ENCODE measurements around the gene AUTS2. TPM values are rescaled to one million over a fixed set of nuclear protein-coding genes. Genes with fewer than 3 reads are reported as not detected.

The AUTS2 gene
- total and polyA plus RNA-seq, 10 of the 15 experiments (the other 5 are each of a cell fraction or from before 2014, with no cell fraction given): 6.4 to 55.6 (median 21.6) TPM

DNA sequence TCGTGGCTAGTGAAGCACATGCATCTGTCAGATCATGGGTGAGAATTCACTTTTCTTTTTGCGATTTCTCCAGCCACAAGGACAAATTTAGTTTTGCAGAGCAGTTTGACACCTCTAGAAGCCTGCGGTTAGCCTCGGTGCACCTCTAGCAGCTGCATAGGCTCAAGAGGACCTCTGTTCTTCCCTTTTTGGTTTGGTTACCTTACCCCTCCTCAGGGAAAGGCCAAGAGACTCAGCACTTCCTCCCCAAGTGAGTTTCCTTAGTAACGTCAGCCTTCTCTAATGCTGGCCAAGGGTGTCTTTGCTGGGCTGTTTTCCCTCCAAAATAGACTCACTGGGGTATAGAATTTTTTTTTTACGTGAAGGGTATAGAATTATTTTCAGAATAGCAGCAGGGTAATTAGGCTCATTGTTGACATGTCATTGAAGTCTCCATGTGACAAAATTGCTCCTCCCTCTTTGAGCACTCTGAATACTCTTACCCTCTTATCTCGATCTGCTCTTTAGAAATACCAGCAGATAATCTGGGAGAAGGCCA, 97.8 kb downstream of the AUTS2 start (continued):
- TF ChIP-seq, protein P1, sequence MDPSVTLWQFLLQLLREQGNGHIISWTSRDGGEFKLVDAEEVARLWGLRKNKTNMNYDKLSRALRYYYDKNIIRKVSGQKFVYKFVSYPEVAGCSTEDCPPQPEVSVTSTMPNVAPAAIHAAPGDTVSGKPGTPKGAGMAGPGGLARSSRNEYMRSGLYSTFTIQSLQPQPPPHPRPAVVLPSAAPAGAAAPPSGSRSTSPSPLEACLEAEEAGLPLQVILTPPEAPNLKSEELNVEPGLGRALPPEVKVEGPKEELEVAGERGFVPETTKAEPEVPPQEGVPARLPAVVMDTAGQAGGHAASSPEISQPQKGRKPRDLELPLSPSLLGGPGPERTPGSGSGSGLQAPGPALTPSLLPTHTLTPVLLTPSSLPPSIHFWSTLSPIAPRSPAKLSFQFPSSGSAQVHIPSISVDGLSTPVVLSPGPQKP (IDR thresholded peaks at IDR 0.05; ENCODE audit: low read depth, low read length): no peak
- TF ChIP-seq NFXL1 (IDR thresholded peaks at IDR 0.05; ENCODE audit: borderline replicate concordance) (no peak), KDM1A (IDR thresholded peaks at IDR 0.05; ENCODE audit: borderline replicate concordance) (no peak), NFYB (IDR thresholded peaks at IDR 0.05; ENCODE audit: insufficient read depth, low read depth, low read length) (no peak), POU2F2 (IDR thresholded peaks at IDR 0.05; ENCODE audit: borderline replicate concordance, low read depth, low read length) (peak; percentile 74; the same call in 1 of the 3 replicates), HDAC2 (IDR thresholded peaks at IDR 0.05) (no peak), CREM (IDR thresholded peaks at IDR 0.05; ENCODE audit: low read depth) (peak; percentile 68), BRCA1 (IDR thresholded peaks at IDR 0.05; ENCODE audit: low read depth, low read length) (no peak), SP1 (IDR thresholded peaks at IDR 0.05; ENCODE audit: low read depth, low read length) (peak; percentile 52), NFIC (IDR thresholded peaks at IDR 0.05; ENCODE audit: low read depth, low read length) (peak; percentile 92), RCOR1 (conservative IDR thresholded peaks at IDR 0.05; ENCODE audit: low read depth, low read length) (no peak), TCF12 (IDR thresholded peaks at IDR 0.05; ENCODE audit: low read depth, low read length) (peak; percentile 96), RBBP5 (conservative IDR thresholded peaks at IDR 0.05) (no peak)
- TF ChIP-seq, protein P2, sequence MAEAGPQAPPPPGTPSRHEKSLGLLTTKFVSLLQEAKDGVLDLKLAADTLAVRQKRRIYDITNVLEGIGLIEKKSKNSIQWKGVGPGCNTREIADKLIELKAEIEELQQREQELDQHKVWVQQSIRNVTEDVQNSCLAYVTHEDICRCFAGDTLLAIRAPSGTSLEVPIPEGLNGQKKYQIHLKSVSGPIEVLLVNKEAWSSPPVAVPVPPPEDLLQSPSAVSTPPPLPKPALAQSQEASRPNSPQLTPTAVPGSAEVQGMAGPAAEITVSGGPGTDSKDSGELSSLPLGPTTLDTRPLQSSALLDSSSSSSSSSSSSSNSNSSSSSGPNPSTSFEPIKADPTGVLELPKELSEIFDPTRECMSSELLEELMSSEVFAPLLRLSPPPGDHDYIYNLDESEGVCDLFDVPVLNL (IDR thresholded peaks at IDR 0.05; ENCODE audit: low read depth, low read length): no peak
- TF ChIP-seq, protein P3, sequence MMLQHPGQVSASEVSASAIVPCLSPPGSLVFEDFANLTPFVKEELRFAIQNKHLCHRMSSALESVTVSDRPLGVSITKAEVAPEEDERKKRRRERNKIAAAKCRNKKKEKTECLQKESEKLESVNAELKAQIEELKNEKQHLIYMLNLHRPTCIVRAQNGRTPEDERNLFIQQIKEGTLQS (IDR thresholded peaks at IDR 0.05; ENCODE audit: borderline replicate concordance, extremely low read depth, low read depth, low read length): no peak
- TF ChIP-seq, protein P4, sequence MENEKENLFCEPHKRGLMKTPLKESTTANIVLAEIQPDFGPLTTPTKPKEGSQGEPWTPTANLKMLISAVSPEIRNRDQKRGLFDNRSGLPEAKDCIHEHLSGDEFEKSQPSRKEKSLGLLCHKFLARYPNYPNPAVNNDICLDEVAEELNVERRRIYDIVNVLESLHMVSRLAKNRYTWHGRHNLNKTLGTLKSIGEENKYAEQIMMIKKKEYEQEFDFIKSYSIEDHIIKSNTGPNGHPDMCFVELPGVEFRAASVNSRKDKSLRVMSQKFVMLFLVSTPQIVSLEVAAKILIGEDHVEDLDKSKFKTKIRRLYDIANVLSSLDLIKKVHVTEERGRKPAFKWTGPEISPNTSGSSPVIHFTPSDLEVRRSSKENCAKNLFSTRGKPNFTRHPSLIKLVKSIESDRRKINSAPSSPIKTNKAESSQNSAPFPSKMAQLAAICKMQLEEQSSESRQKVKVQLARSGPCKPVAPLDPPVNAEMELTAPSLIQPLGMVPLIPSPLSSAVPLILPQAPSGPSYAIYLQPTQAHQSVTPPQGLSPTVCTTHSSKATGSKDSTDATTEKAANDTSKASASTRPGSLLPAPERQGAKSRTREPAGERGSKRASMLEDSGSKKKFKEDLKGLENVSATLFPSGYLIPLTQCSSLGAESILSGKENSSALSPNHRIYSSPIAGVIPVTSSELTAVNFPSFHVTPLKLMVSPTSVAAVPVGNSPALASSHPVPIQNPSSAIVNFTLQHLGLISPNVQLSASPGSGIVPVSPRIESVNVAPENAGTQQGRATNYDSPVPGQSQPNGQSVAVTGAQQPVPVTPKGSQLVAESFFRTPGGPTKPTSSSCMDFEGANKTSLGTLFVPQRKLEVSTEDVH (IDR thresholded peaks at IDR 0.05; ENCODE audit: low read depth, partially characterized antibody): no peak
- TF ChIP-seq, protein P5, sequence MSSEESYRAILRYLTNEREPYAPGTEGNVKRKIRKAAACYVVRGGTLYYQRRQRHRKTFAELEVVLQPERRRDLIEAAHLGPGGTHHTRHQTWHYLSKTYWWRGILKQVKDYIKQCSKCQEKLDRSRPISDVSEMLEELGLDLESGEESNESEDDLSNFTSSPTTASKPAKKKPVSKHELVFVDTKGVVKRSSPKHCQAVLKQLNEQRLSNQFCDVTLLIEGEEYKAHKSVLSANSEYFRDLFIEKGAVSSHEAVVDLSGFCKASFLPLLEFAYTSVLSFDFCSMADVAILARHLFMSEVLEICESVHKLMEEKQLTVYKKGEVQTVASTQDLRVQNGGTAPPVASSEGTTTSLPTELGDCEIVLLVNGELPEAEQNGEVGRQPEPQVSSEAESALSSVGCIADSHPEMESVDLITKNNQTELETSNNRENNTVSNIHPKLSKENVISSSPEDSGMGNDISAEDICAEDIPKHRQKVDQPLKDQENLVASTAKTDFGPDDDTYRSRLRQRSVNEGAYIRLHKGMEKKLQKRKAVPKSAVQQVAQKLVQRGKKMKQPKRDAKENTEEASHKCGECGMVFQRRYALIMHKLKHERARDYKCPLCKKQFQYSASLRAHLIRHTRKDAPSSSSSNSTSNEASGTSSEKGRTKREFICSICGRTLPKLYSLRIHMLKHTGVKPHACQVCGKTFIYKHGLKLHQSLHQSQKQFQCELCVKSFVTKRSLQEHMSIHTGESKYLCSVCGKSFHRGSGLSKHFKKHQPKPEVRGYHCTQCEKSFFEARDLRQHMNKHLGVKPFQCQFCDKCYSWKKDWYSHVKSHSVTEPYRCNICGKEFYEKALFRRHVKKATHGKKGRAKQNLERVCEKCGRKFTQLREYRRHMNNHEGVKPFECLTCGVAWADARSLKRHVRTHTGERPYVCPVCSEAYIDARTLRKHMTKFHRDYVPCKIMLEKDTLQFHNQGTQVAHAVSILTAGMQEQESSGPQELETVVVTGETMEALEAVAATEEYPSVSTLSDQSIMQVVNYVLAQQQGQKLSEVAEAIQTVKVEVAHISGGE (CRISPR knock-in tag; IDR thresholded peaks at IDR 0.05): no peak
- TF ChIP-seq, protein P6, sequence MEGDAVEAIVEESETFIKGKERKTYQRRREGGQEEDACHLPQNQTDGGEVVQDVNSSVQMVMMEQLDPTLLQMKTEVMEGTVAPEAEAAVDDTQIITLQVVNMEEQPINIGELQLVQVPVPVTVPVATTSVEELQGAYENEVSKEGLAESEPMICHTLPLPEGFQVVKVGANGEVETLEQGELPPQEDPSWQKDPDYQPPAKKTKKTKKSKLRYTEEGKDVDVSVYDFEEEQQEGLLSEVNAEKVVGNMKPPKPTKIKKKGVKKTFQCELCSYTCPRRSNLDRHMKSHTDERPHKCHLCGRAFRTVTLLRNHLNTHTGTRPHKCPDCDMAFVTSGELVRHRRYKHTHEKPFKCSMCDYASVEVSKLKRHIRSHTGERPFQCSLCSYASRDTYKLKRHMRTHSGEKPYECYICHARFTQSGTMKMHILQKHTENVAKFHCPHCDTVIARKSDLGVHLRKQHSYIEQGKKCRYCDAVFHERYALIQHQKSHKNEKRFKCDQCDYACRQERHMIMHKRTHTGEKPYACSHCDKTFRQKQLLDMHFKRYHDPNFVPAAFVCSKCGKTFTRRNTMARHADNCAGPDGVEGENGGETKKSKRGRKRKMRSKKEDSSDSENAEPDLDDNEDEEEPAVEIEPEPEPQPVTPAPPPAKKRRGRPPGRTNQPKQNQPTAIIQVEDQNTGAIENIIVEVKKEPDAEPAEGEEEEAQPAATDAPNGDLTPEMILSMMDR (IDR thresholded peaks at IDR 0.05 in 2 of 3, conservative IDR thresholded peaks at IDR 0.05 in 1 of 3; ENCODE audit: control insufficient read depth in 2 of 3, extremely low read depth in 1 of 3, insufficient read depth in 1 of 3, low read depth in 3 of 3, low read length in 3 of 3): no peak
- TF ChIP-seq, protein P7, sequence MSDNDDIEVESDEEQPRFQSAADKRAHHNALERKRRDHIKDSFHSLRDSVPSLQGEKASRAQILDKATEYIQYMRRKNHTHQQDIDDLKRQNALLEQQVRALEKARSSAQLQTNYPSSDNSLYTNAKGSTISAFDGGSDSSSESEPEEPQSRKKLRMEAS (IDR thresholded peaks at IDR 0.05; ENCODE audit: low read depth, low read length): no peak

All from GM12878 (cell line).